ENCODE results near the gene SEC14L5.

The SEC14L5 gene

DNA sequence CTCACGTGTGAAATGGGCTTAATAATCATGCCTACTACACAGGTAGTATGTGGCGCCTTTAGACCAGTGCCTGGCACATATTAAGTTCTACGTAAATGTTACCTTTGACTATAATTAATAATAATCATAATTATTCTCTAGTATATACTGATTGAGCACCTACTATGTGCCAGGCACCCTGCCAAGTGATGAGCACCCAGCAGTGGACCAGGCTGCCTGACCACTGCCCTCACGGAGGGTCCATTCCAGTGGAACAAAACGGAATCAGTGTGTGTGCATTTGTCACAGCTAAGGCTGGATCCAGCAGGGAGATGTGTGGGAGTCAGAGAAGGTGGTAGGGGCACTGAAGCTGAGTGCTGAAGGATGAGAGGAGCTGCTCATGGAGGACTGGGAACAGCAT, 30.5 kb downstream of the SEC14L5 start:
- no peak for DNase-seq

GRCh38 chr16:4989391-4990006, 31.4 kb downstream of the SEC14L5 start:
- no peak for DNase-seq

DNA sequence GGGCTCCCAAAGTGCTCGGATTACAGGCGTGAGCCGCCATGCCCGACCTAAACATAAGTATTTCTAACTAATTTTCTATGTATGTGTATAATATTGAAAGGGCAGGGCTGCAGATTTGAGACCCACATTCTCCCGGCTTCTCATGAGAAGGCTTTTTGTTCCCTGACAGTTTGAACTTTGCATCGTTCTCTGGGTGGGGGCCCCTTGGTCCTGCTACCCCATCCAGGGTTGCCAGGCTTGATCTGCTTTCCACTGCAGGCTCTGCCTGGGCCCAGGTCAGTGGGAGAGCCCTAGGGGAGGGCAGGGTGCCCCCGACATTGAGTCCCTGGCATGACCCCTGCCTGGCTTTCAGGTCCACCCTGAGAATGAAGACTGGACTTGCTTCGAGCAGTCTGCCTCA, 32.3 kb downstream of the SEC14L5 start:
- DNase-seq = no peak

GRCh38 chr16:4991754-4992153, 33.6 kb downstream of the SEC14L5 start:
- DNase-seq = no peak

DNA sequence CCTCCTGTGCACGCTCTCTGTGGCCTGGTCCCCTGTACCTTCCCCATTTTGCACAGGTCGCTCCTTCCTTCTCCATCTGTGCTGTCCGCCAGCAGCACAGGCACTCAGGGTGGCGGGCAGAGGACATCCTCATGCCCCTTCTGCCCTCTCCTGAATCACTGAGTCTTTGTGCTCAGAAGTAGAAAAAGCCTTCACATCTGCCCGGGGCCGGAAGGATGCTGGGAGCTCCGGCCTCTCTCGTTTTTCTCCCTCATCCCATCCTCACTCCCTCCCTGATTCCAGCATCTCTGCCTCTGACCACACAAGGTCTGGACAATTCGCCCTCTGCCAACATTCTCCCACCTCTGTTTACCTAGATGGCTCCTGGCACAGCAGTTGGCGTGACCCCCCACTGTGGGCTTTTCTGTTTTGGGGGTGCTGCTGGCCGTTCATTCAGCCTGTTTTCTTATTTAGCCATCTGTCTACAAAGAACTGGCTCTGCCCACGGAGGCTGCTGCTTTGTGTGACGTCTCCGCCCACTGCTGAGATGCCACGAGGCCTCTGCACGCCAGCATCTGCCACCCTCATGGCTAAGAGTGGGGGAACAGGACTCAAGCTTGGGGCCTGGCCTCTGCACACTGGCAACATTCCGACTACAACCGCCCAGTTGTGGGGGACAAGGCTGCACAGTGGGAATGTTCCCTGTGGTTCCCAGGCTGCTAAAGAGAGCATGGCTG, 36.7 kb downstream of the SEC14L5 start:
- DNase-seq = no peak

DNA sequence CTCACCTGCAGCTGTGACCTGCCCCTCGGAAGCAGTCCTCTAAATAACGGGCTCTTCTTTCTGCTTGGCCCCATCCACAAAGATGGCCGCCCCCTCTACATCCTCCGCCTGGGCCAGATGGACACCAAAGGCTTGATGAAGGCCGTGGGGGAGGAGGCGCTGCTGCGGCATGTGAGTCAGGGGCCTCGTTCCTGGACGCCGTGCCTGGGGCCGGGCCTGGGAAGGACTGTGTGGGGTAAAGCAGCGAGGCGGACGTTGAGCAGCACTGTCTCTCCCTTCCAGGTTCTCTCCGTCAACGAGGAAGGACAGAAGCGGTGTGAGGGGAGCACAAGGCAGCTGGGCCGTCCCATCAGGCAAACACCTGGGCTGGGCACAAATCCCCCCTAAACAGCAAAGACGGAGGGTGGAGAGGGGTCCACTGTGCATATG, 42.5 kb downstream of the SEC14L5 start:
- no peak for DNase-seq

DNA sequence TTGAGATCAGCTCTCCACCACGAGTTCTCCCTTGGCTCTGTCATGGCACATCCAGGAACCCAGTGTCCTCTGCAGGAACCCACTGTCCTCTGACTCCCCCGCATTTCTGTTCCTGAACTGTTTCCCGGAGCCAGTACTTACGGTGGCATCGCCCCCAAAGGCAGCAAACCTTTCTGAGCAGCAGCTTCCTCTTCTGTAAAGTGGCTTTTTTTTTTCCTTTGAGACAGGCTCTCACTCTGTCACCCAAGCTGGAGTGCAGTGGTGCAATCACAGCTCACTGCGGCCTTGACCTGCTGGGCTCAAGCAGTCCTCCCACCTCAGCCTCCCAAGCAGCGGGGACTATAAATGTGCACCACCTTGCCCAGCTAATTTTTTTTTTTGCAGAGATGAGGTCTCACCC, 43.4 kb downstream of the SEC14L5 start:
- DNase-seq = no peak

- DNase-seq = no peak
Observed at GRCh38 chr16:5001986-5002385, 43.9 kb downstream of the SEC14L5 start.

DNA sequence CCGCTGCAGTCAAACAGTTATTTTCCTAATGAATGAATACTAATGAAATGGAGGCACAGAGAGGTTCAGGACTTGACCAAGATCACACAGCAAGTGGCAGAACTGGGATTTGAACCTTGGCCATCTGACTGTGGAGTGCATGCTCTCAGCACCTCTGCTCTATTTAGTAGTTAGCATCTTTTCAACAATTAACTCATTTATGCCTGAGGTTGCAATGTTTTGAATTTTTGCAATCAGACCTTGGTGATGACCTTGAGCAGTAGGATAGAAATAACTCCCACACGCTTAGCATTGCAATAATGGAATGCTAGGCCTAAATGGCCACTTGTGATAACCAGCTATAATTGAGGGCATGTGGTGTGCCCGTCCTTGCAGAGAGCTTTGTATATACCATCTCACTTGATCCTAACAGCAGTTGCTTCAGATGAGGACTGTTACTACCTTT, 44.6 kb downstream of the SEC14L5 start:
- DNase-seq = no peak

GRCh38 chr16:5003211-5003610, 45.1 kb downstream of the SEC14L5 start:
- no peak for DNase-seq

GRCh38 chr16:5003828-5004227, 45.7 kb downstream of the SEC14L5 start:
- DNase-seq = no peak

GRCh38 chr16:5004311-5004710, 46.2 kb downstream of the SEC14L5 start:
- no peak for DNase-seq

- no peak for DNase-seq
Observed at GRCh38 chr16:5005916-5006315, 47.8 kb downstream of the SEC14L5 start.

GRCh38 chr16:5006348-5007193, 48.4 kb downstream of the SEC14L5 start:
- DNase-seq = no peak

GRCh38 chr16:5007256-5007655, 49.1 kb downstream of the SEC14L5 start:
- DNase-seq = no peak

DNA sequence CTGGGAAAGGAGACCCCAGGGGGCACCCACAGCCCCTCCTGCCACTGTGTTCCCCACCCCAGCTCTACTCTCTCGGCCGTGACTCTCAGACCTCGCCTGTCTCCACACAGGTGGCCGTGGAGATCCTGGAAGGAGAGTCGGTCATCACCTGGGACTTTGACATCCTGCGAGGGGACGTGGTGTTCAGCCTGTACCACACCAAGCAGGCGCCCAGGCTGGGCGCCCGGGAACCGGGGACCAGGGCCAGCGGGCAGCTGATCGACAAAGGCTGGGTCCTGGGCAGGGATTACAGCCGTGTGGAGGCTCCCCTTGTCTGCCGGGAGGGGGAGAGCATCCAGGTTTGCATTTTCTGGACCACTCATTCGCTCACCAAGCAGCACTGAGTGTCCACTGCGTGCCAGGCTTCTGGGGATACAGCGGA, 50.2 kb downstream of the SEC14L5 start:
- no peak for DNase-seq

- DNase-seq = no peak
Observed at GRCh38 chr16:5010576-5011329, 52.6 kb downstream of the SEC14L5 start.

DNA sequence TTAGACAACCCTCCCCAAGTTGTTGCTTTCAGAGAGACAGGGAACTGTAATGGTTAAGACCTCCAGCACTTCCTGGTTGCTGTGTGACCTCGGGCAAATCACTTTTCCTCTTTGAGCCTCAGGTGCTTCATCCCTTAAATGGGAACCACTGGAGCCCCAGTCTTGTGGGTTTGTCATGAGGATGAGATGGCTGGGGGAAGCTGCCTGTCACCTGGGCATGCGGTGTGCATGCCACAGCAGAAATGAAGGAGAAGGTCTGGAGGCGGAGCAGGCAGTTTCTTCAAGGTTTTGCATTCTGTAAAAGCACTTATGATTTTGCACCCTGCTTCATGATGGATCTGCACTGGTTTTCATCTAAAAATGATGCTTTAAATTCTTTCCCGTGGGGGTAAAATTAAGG, 53.5 kb downstream of the SEC14L5 start:
- no peak for DNase-seq

DNA sequence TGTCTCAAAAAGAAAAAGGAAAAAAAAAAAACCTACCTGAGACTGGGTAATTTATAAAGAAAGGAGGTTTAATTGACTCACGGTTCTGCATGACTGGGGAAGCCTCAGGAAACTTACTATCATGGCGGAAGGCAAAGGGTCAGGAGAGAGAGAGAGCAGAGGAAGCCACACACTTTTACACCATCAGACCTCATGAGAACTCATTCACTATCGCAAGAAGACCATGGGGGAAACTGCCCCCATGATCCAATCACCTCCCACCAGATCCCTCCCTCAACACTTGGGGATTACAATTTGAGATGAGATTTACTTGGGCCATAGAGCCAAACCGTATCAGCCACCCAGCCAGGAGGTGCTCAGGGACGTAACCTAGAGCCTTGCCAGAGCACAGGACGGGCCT, 54.8 kb downstream of the SEC14L5 start:
- DNase-seq = no peak

GRCh38 chr16:5015351-5015750, 57.2 kb downstream of the SEC14L5 start:
- no peak for DNase-seq

DNA sequence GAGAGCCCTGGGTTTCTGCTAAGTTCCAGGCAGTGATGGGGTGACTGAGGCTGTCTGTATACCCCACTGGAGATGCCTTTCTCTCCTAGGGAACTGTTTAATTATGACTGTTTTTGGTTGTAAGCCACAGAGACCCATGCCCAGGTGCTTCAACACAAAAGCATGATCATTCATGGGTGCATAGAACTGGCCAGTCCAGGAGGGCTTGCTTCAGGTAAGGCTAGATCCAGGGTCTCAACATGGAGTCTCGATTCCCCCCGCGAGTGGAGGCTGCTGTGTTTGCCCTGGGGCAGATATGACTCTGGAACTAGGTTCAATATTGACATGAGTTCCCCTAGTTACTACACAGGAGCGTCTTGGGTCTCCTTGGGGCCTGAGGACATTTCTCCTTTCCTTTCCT, 57.8 kb downstream of the SEC14L5 start:
- DNase-seq = no peak

GRCh38 chr16:5016967-5017677, 59.0 kb downstream of the SEC14L5 start:
- DNase-seq = no peak

DNA sequence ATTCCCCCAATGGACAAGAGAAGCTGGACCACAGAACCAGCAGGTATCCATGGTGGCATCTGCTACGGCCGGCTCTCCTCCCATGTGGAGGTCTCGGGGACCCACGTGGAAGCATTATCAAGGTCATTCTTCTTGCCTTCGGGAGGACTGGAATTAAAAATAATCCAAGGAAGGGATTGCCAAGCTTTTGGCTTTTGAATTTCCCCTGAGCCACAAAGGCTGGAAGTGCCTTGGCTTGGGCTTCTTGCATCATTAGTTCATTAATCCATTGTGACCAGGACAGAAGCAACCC, 59.5 kb downstream of the SEC14L5 start:
- DNase-seq = no peak

Data from activated naive CD4-positive, alpha-beta T cell treated with anti-CD3 and anti-CD28 coated beads, Interleukin-2, amount 50 U/mL, for 16 hours (primary cell).